GM23248 (cell line): Measurements from ENCODE around the gene XIRP1. TPM values are rescaled to one million over a fixed set of nuclear protein-coding genes. Genes with fewer than 3 reads are reported as not detected.

Experiments
- DNase-seq: peaks from one replicate; pipeline ENCODE4 v3.0.0-alpha.2; 2015
- H2AFZ ChIP-seq: fragments of 200-600 bp; sonication (generic); 2 replicates; pipeline ENCODE4 v1.6.1; 2016; ENCODE audit warnings: antibody characterized with exemption
- H3F3A ChIP-seq: fragments of 200-600 bp; sonication (generic); 2 replicates; pipeline ENCODE4 v1.6.1; 2016; ENCODE audit warnings: mild to moderate bottlenecking, antibody characterized with exemption, mixed run types; ENCODE audit not compliant: insufficient read depth
- H3K27ac ChIP-seq: fragments of 200-600 bp; sonication (generic); 2 replicates; pipeline ENCODE4 v1.5.1; 2016; ENCODE audit warnings: mild to moderate bottlenecking
- H3K27me3 ChIP-seq: fragments of 200-600 bp; sonication (generic); replicated peaks from 2 replicates; pipeline ENCODE4 v1.6.1; 2016; ENCODE audit warnings: mild to moderate bottlenecking; ENCODE audit not compliant: insufficient read depth
- H3K36me3 ChIP-seq: fragments of 200-600 bp; sonication (generic); 2 replicates; pipeline ENCODE4 v1.6.1; 2016; ENCODE audit warnings: low read depth, mild to moderate bottlenecking
- H3K4me1 ChIP-seq: fragments of 200-600 bp; sonication (generic); 2 replicates; pipeline ENCODE4 v1.6.1; 2016; ENCODE audit warnings: mild to moderate bottlenecking; ENCODE audit not compliant: insufficient read depth
- H3K4me2 ChIP-seq: fragments of 200-600 bp; sonication (generic); one replicate; pipeline ENCODE4 v1.6.1; 2016; ENCODE audit warnings: mild to moderate bottlenecking; ENCODE audit not compliant: unreplicated experiment
- H3K4me3 ChIP-seq: fragments of 200-600 bp; sonication (generic); 2 replicates; pipeline ENCODE4 v1.5.1; 2016; ENCODE audit warnings: mild to moderate bottlenecking
- H3K79me2 ChIP-seq: fragments of 200-600 bp; sonication (generic); 2 replicates; pipeline ENCODE4 v1.6.1; 2016; ENCODE audit warnings: mild to moderate bottlenecking; ENCODE audit not compliant: insufficient read depth
- H3K9ac ChIP-seq: fragments of 200-600 bp; sonication (generic); 2 replicates; pipeline ENCODE4 v1.6.1; 2016; ENCODE audit warnings: mild to moderate bottlenecking
- H3K9me2 ChIP-seq: fragments of 200-600 bp; sonication (generic); 2 replicates; pipeline ENCODE4 v1.6.1; 2016; ENCODE audit warnings: mixed run types, mild to moderate bottlenecking, moderate library complexity; ENCODE audit not compliant: insufficient read depth
- H3K9me3 ChIP-seq: fragments of 200-600 bp; sonication (generic); one replicate; pipeline ENCODE4 v1.6.1; 2017; ENCODE audit warnings: low read depth
- H4K20me1 ChIP-seq: fragments of 200-600 bp; sonication (generic); 2 replicates; pipeline ENCODE4 v1.6.0; 2016; ENCODE audit not compliant: insufficient read depth
- EZH2 ChIP-seq: fragments of 200-600 bp; sonication (generic); IDR thresholded peaks from 2 replicates; pipeline ENCODE4 v1.6.1; 2018; ENCODE audit warnings: antibody characterized with exemption, mild to moderate bottlenecking; ENCODE audit not compliant: insufficient read depth, poor library complexity, severe bottlenecking
- EZH2phosphoT487 ChIP-seq: fragments of 200-600 bp; sonication (generic); IDR thresholded peaks from 2 replicates; pipeline ENCODE4 v1.6.1; 2018; ENCODE audit warnings: antibody characterized with exemption, moderate library complexity, mild to moderate bottlenecking, low read depth; ENCODE audit not compliant: insufficient read depth
- whole genome bisulfite sequencing, 2 experiments: methylation state at CpG; one replicate each; pipeline ENCODE4 v1.1.6; 2015 to 2017; ENCODE audit warnings: low lambda C conversion rate in 2 of 2, low coverage in 1 of 2; ENCODE audit errors: missing lambda C conversion rate in 2 of 2; 5-methylcytosine and 5-hydroxymethylcytosine counted together
- in situ Hi-C: fragments of 300-500 bp; cut with MboI; formaldehyde crosslinking; loops from 2 replicates; pipeline ENCODE4 v1.15.0; 2020
- polyA plus RNA-seq: library from polyadenylated mRNA; unstranded; fragments of >200 nt; fragmentation: Nextera tagmentation; extraction: Ambion mirVana; gene quantifications from 2 replicates; pipeline ENCODE4 v1.2.1, GENCODE V29; 2016
- total RNA-seq: library from RNA; depleted of rRNA; stranded (reverse); fragments of >200 nt; shearing (Covaris generic); gene quantifications from 2 replicates; pipeline ENCODE4 v1.2.3, GENCODE V29; 2014

Gene XIRP1
- total and polyA plus RNA-seq, 2 experiments from 2014 or later: not detected

GRCh38 chr3:39149059-39149455 is 43.3 kb downstream of the XIRP1 start:
- Histone ChIP-seq H3K4me2 (peak overlapping the region; percentile 88), H4K20me1 (no peaks in the 10 kb centered on the region; the same call in 1 of the 2 replicates)
- 56 to 59% methylated on average over 4 of the region's 4 CpGs for WGBS, 2 experiments

GRCh38 chr3:39148435-39149058 is 43.8 kb downstream of the XIRP1 start:
- H3K9me3 ChIP-seq: no peaks in the 10 kb centered on the region
- peak overlapping the region; percentile 98 for H3K9ac ChIP-seq
- peaks cover 62% of the 10 kb centered on the region for H3K4me1 ChIP-seq
- H3K9me2 ChIP-seq: no peaks in the 10 kb centered on the region
- H2AFZ ChIP-seq: no peak overlapping the region
- TF ChIP-seq EZH2phosphoT487 (no peak), EZH2 (no peak)
- peaks cover 22% of the 10 kb centered on the region; the same call in 1 of the 2 replicates for H3K36me3 ChIP-seq
- in situ Hi-C loops: no loop called here
- H3K79me2 ChIP-seq: peaks cover 77% of the 10 kb centered on the region
- no peaks in the 10 kb centered on the region for H3K27me3 ChIP-seq
- no peaks in the 10 kb centered on the region; the same call in 1 of the 2 replicates for H4K20me1 ChIP-seq
- peak overlapping the region; percentile 18; the same call in 1 of the 2 replicates for H3K4me3 ChIP-seq
- DNase-seq: peak; percentile 45
- H3F3A ChIP-seq: peaks cover 68% of the 10 kb centered on the region
- peak overlapping the region; percentile 88 for H3K4me2 ChIP-seq
- peak overlapping the region; percentile 99 for H3K27ac ChIP-seq
- WGBS, 2 experiments: 28 to 33% methylated on average over 7 of the region's 9 CpGs

More at GRCh38 chr3:39149059-39149455, 43.3 kb downstream of the XIRP1 start:
- Histone ChIP-seq H3K4me1 (peaks cover 62% of the 10 kb centered on the region), H3K9me3 (no peaks in the 10 kb centered on the region), H3F3A (peaks cover 68% of the 10 kb centered on the region), H3K79me2 (peaks cover 72% of the 10 kb centered on the region), H3K27me3 (no peaks in the 10 kb centered on the region), H3K27ac (peak overlapping the region; percentile 99), H3K4me3 (peak overlapping the region; percentile 18; the same call in 1 of the 2 replicates), H3K9me2 (no peaks in the 10 kb centered on the region), H3K36me3 (peaks cover 19% of the 10 kb centered on the region; the same call in 1 of the 2 replicates), H2AFZ (no peak overlapping the region), H3K9ac (peak overlapping the region; percentile 98)
- no peak for TF ChIP-seq EZH2phosphoT487
- TF ChIP-seq EZH2: no peak
- peak; percentile 36 for DNase-seq
- in situ Hi-C loops: no loop called here

- peak; percentile 49 for DNase-seq
- H3F3A ChIP-seq: peaks cover 68% of the 10 kb centered on the region
- no peaks in the 10 kb centered on the region for H3K9me2 ChIP-seq
- peaks cover 62% of the 10 kb centered on the region for H3K4me1 ChIP-seq
- peak overlapping the region; percentile 99 for H3K27ac ChIP-seq
- H3K4me3 ChIP-seq: peak overlapping the region; percentile 48
- no peaks in the 10 kb centered on the region for H3K27me3 ChIP-seq
- no peaks in the 10 kb centered on the region for H3K9me3 ChIP-seq
- in situ Hi-C loops: no loop called here
- H3K9ac ChIP-seq: peak overlapping the region; percentile 98
- peaks cover 84% of the 10 kb centered on the region for H3K79me2 ChIP-seq
- WGBS, 2 experiments: 23 to 28% methylated on average over 8 to 9 of the region's 9 CpGs
- peaks cover 26% of the 10 kb centered on the region for H3K36me3 ChIP-seq
- no peaks in the 10 kb centered on the region; the same call in 1 of the 2 replicates for H4K20me1 ChIP-seq
- no peak overlapping the region; the same call in 1 of the 2 replicates for H2AFZ ChIP-seq
- peak overlapping the region; percentile 88 for H3K4me2 ChIP-seq
- TF ChIP-seq EZH2phosphoT487: no peak
- TF ChIP-seq EZH2: no peak
Measured at GRCh38 chr3:39147711-39148434, 44.5 kb downstream of the XIRP1 start.
